Activated naive CD8-positive, alpha-beta T cell treated with anti-CD3 and anti-CD28 coated beads, Interleukin-2, amount 10 ng/mL, durations not matched to agents 7 days and 5 days (primary cell): ENCODE data around the gene SYK. TPM values are rescaled to one million over a fixed set of nuclear protein-coding genes. Genes with fewer than 3 reads are reported as not detected.
A peak's percentile ranks its signal among the peaks of the same experiment; 100 is the strongest.

ENCODE experiments used
- ATAC-seq: fragments of 150-1000 bp; cut with Tn5 transposase; one replicate; pipeline ENCODE4 v1.10.0; 2021; ENCODE audit warnings: low read depth, moderate library complexity
- POLR2A ChIA-PET: fragments of 350-600 bp; sonication (Branson Sonifier 250); formaldehyde crosslinking; loops from one replicate; lab custom pipeline; 2021; ENCODE audit warnings: antibody characterized with exemption; lab: Charles Lee
- DNase-seq: peaks from one replicate; pipeline ENCODE4 v3.0.0; 2021
- H3K27ac Mint-ChIP-seq: one replicate; pipeline ENCODE4 v1.8.0; 2022; ENCODE audit warnings: mild to moderate bottlenecking, mixed read lengths
- H3K27me3 Mint-ChIP-seq: one replicate; pipeline ENCODE4 v1.8.0; 2022; ENCODE audit warnings: mild to moderate bottlenecking, moderate library complexity, mixed read lengths
- H3K36me3 Mint-ChIP-seq: one replicate; pipeline ENCODE4 v1.8.0; 2021; ENCODE audit warnings: mild to moderate bottlenecking, mixed read lengths
- H3K4me1 Mint-ChIP-seq: one replicate; pipeline ENCODE4 v1.8.0; 2021; ENCODE audit warnings: mixed read lengths
- H3K4me3 Mint-ChIP-seq: one replicate; pipeline ENCODE4 v1.8.0; 2022; ENCODE audit warnings: mild to moderate bottlenecking, moderate library complexity, mixed read lengths
- H3K9me3 Mint-ChIP-seq: one replicate; pipeline ENCODE4 v1.8.0; 2021; ENCODE audit warnings: mixed read lengths
- total RNA-seq, 2 experiments: library from RNA; stranded (reverse); gene quantifications; one replicate each; pipeline ENCODE4 v1.2.3, GENCODE V29; 2021

The SYK gene
- total RNA-seq, 2 experiments from 2014 or later: 0.69 to 0.82 TPM

DNA sequence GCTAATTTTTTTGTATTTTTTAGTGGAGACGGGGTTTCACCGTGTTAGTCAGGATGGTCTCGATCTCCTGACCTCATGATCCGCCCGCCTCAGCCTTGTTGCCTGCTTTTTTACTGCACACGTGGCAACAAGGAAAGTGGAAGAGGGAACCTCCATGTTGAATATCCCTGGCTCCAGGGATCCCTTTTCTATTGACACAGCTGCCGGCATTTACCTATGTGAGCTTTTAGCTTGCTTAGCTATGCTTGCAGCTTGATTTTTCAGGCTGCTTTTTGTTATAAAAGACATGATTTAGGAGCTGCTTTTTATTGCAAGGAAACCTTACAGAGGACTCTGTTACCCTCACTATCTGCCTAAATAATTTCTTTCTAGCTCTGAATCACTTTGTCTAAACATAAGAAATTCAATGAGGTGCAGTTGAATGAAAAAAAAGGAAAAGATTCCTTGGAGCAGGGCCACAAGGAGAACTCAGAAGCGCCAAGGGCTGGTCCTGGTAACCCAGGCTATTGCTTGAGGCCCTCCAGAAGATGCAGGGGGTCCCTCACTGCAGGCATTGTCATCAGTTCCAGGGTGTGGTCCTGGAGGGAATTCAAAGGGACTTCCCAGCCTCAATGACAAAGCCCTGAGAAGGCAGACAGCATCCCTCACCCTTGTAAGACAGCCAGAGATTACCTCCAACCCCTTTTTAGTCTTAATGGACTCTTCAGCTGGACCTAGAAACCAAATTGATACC is 89.9 kb downstream of the SYK start:
- H3K36me3 Mint-ChIP-seq: no peaks in the 10 kb centered on the region
- POLR2A ChIA-PET: no interaction called here
- H3K27me3 Mint-ChIP-seq: peaks cover 2% of the 10 kb centered on the region
- H3K4me1 Mint-ChIP-seq: no peaks in the 10 kb centered on the region
- peak; percentile 3 for DNase-seq
- no peak for ATAC-seq
- no peak overlapping the region for H3K4me3 Mint-ChIP-seq
- no peak overlapping the region for H3K27ac Mint-ChIP-seq
- H3K9me3 Mint-ChIP-seq: no peaks in the 10 kb centered on the region

GRCh38 chr9:90892918-90893317 is 91.3 kb downstream of the SYK start:
- ATAC-seq (no peak), DNase-seq (no peak)
- H3K27ac Mint-ChIP-seq: no peak overlapping the region
- no peaks in the 10 kb centered on the region for H3K4me1 Mint-ChIP-seq
- POLR2A ChIA-PET: no interaction called here
- H3K36me3 Mint-ChIP-seq: no peaks in the 10 kb centered on the region
- H3K9me3 Mint-ChIP-seq: no peaks in the 10 kb centered on the region
- no peaks in the 10 kb centered on the region for H3K27me3 Mint-ChIP-seq
- H3K4me3 Mint-ChIP-seq: no peak overlapping the region

GRCh38 chr9:90893706-90894105 is 92.1 kb downstream of the SYK start:
- H3K36me3 Mint-ChIP-seq: no peaks in the 10 kb centered on the region
- no peaks in the 10 kb centered on the region for H3K9me3 Mint-ChIP-seq
- no peaks in the 10 kb centered on the region for H3K27me3 Mint-ChIP-seq
- H3K4me1 Mint-ChIP-seq: no peaks in the 10 kb centered on the region
- no peak for DNase-seq
- POLR2A ChIA-PET: no interaction called here
- no peak overlapping the region for H3K4me3 Mint-ChIP-seq
- H3K27ac Mint-ChIP-seq: no peak overlapping the region
- ATAC-seq: no peak

DNA sequence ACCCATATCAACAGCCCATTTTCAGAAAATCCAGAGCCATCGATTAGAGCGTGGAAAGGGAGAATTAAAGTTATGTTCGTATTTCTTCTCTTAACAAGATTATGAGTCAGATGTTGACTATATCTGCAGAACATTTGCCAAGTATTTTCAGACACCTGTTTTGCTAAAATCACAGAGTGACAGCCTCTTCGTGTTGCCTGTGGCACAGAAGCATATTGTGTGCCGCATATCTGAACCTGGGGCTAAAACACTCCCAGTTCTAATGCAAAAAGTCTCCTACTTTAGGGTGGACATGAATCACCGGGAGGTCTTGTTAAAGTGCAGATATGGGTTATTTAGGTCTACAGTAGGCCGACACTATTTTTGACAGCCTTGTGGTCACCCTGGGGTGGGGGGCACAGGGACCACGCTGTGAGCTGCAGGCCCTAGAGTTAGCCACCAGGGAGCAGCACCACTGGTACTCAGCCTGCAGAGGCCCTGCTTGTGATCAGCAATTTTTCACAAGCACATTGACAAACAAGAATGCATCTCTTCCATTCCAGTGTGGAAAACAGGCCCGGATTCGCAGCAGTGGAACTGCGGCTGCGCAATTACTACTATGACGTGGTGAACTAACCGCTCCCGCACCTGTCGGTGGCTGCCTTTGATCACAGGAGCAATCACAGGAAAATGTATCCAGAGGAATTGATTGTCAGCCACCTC is 93.5 kb downstream of the SYK start:
- Mint-ChIP-seq H3K27me3 (no peaks in the 10 kb centered on the region), H3K4me1 (no peaks in the 10 kb centered on the region), H3K27ac (no peak overlapping the region), H3K9me3 (no peaks in the 10 kb centered on the region), H3K36me3 (no peaks in the 10 kb centered on the region), H3K4me3 (no peak overlapping the region)
- DNase-seq (peak; percentile 16), ATAC-seq (no peak)
- POLR2A ChIA-PET: no interaction called here

DNA sequence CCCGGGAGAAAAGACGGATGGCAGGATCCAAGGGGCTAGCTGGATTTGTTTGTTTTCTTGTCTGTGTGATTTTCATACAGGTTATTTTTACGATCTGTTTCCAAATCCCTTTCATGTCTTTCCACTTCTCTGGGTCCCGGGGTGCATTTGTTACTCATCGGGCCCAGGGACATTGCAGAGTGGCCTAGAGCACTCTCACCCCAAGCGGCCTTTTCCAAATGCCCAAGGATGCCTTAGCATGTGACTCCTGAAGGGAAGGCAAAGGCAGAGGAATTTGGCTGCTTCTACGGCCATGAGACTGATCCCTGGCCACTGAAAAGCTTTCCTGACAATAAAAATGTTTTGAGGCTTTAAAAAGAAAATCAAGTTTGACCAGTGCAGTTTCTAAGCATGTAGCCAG is 94.2 kb downstream of the SYK start:
- Mint-ChIP-seq H3K27ac (no peak overlapping the region), H3K9me3 (no peaks in the 10 kb centered on the region), H3K27me3 (peaks cover 2% of the 10 kb centered on the region), H3K36me3 (no peaks in the 10 kb centered on the region), H3K4me1 (no peaks in the 10 kb centered on the region), H3K4me3 (no peak overlapping the region)
- DNase-seq (peak; percentile 2), ATAC-seq (no peak)
- POLR2A ChIA-PET: no interaction called here

- H3K4me1 Mint-ChIP-seq: no peaks in the 10 kb centered on the region
- POLR2A ChIA-PET: no interaction called here
- H3K4me3 Mint-ChIP-seq: no peak overlapping the region
- no peak overlapping the region for H3K27ac Mint-ChIP-seq
- ATAC-seq: no peak
- no peaks in the 10 kb centered on the region for H3K9me3 Mint-ChIP-seq
- no peaks in the 10 kb centered on the region for H3K36me3 Mint-ChIP-seq
- peaks cover 2% of the 10 kb centered on the region for H3K27me3 Mint-ChIP-seq
- peak; percentile 15 for DNase-seq
These were observed 94.6 kb downstream of the SYK start for GRCh38 chr9:90896231-90896630.

DNA sequence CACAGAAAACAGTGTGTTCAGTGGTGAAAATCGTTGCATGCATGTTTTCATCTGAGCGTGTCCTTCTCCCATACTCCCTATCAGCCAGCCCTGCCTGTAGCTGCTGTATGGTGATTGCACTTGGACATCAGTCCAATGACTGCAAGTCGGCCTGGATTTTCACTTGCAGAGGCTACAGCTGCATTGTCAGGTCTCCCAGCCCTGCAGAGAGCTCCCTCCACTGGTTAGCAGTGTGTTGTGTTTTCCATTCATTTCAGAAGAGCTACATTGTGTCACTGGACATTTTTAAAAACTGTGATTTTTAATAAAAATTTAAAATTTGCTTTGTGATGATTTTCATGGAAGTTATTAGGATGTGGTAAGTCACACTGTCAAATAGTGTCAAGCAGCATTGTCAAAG is 96.6 kb downstream of the SYK start:
- no peak for ATAC-seq
- DNase-seq: no peak
- Mint-ChIP-seq H3K4me3 (no peak overlapping the region), H3K27me3 (peaks cover 2% of the 10 kb centered on the region), H3K9me3 (no peaks in the 10 kb centered on the region), H3K27ac (no peak overlapping the region), H3K4me1 (no peaks in the 10 kb centered on the region), H3K36me3 (no peaks in the 10 kb centered on the region)
- POLR2A ChIA-PET: no interaction called here

- Mint-ChIP-seq H3K36me3 (no peaks in the 10 kb centered on the region), H3K4me3 (no peak overlapping the region), H3K4me1 (no peaks in the 10 kb centered on the region), H3K9me3 (no peaks in the 10 kb centered on the region), H3K27ac (no peak overlapping the region), H3K27me3 (peaks cover 2% of the 10 kb centered on the region)
- no peak for DNase-seq
- ATAC-seq: no peak
- POLR2A ChIA-PET: interaction anchor here (0.6 kb wide), 1 partner anchor 914 kb away, joined by 4 read pairs; no protein-coding TSS in a partner anchor
These were observed 97.7 kb downstream of the SYK start for GRCh38 chr9:90899287-90899686.

GRCh38 chr9:90900130-90900529 is 98.5 kb downstream of the SYK start:
- ATAC-seq: no peak
- Mint-ChIP-seq H3K4me1 (no peaks in the 10 kb centered on the region), H3K4me3 (no peak overlapping the region), H3K9me3 (no peaks in the 10 kb centered on the region), H3K27ac (no peak overlapping the region), H3K27me3 (peaks cover 2% of the 10 kb centered on the region), H3K36me3 (no peaks in the 10 kb centered on the region)
- POLR2A ChIA-PET: no interaction called here
- no peak for DNase-seq

DNA sequence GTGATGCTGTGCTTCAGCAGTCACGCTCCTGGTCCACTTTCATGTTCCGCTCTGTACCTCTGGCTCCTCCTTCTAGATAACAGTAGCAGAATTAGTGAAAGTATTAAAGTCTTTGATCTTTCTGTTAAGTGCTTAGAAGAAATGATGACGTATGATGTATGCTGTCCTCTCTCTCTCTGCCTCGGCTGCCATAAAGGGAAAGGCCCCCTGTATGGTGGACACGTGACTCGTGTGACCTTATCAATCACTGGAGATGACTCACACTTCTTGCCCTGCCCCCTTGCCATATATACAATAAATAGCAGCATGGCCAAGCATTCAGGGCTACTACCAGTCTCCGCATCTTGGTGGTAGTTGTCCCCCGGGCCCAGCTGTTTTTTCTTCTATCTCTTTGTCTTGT is 100.3 kb downstream of the SYK start:
- no peaks in the 10 kb centered on the region for H3K9me3 Mint-ChIP-seq
- ATAC-seq (no peak), DNase-seq (no peak)
- no peaks in the 10 kb centered on the region for H3K36me3 Mint-ChIP-seq
- no peak overlapping the region for H3K27ac Mint-ChIP-seq
- H3K27me3 Mint-ChIP-seq: peaks cover 2% of the 10 kb centered on the region
- H3K4me3 Mint-ChIP-seq: no peak overlapping the region
- H3K4me1 Mint-ChIP-seq: no peaks in the 10 kb centered on the region
- POLR2A ChIA-PET: no interaction called here

DNA sequence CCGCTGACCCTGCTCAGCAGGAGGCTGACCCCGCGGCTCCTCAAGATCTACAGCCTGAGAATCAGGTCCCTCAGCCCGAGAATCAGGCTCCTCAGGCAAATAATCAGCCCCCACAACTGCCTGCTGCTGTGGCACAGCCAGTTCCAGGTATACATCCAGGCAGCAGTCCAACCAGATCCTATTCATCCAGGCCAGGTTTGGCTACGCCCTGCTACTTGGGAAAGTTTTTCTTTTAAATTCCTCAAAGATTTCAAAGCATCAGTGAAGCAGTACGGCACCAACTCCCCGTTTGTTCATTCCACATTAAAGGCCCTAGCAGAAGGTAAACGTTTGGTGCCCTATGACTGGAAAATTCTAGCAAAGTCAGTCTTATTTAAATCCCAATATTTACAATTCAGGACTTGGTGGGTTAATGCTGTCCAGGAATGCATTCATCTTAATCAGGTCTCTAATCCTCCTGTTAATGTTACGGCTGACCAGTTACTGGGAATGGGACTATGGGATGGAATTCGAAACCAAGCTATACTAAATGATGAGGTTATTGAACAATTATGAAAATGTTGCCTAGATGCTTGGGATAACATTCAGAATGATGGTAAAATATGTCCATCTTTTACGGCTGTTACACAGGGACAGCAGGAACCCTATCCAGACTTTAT is 102.3 kb downstream of the SYK start:
- ATAC-seq (no peak), DNase-seq (no peak)
- no peak overlapping the region for H3K27ac Mint-ChIP-seq
- no peak overlapping the region for H3K4me3 Mint-ChIP-seq
- peaks cover 2% of the 10 kb centered on the region for H3K27me3 Mint-ChIP-seq
- H3K36me3 Mint-ChIP-seq: no peaks in the 10 kb centered on the region
- POLR2A ChIA-PET: no interaction called here
- no peaks in the 10 kb centered on the region for H3K4me1 Mint-ChIP-seq
- H3K9me3 Mint-ChIP-seq: no peaks in the 10 kb centered on the region

DNA sequence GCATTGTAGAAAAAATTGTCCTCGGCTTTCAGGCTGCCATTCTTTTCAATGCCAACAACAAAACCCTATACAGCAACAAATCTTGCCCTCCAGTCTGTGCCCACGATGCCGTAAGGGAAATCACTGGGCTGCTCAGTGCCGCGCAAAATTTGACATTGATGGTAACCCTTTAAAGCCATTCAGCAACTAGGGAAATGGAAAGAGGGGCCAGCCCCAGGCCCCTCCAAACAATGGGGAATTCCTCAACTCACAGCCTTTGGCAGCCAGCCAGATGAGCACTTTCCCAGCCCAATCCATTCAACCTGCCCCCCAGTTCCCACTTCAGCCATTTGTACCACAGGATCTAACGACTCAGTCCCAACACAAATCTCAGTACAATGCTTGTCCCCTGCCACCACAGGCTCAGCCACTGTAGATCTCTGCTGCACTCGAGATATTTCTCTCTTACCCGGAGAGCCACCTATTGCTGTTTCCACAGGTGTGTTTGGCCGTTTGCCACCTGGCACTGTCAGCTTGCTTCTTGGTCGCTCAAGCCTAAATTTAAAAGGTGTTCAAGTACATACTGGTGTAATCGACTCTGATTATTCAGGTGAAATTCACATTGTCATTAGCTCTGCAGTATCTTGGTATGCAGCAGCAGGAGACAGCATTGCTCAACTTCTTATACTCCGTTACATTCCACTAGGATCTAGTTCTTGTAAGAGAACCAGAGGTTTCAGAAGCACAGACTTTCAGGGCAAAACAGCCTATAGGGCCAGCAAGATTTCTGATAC is 103.3 kb downstream of the SYK start:
- Mint-ChIP-seq H3K36me3 (no peaks in the 10 kb centered on the region), H3K27me3 (peaks cover 2% of the 10 kb centered on the region), H3K27ac (no peak overlapping the region), H3K4me1 (no peaks in the 10 kb centered on the region), H3K9me3 (no peaks in the 10 kb centered on the region), H3K4me3 (no peak overlapping the region)
- no peak for DNase-seq
- POLR2A ChIA-PET: no interaction called here
- ATAC-seq: no peak

GRCh38 chr9:90905822-90906221 is 104.2 kb downstream of the SYK start:
- Mint-ChIP-seq H3K4me3 (no peak overlapping the region), H3K27ac (no peak overlapping the region), H3K4me1 (no peaks in the 10 kb centered on the region), H3K27me3 (no peaks in the 10 kb centered on the region), H3K36me3 (no peaks in the 10 kb centered on the region), H3K9me3 (no peaks in the 10 kb centered on the region)
- no peak for DNase-seq
- POLR2A ChIA-PET: no interaction called here
- ATAC-seq: no peak
